Activated CD8-positive, alpha-beta memory T cell treated with anti-CD3 and anti-CD28 coated beads, Interleukin-2, amount 50 U/mL, for 48 hours (primary cell): Measurements from ENCODE around the gene USF2.

Experiments
- DNase-seq: peaks from one replicate; pipeline ENCODE4 v3.0.0-alpha.2; 2020

USF2 gene

GRCh38 chr19:35302446-35302845 lies 33.7 kb downstream of the USF2 start:
- DNase-seq = no peak

- no peak for DNase-seq
Observed at GRCh38 chr19:35303357-35303915, 34.7 kb downstream of the USF2 start.

- no peak for DNase-seq
Observed at GRCh38 chr19:35304036-35304435, 35.3 kb downstream of the USF2 start.

- DNase-seq = no peak
Observed at GRCh38 chr19:35305181-35305580, 36.4 kb downstream of the USF2 start.

GRCh38 chr19:35306473-35307246 lies 37.9 kb downstream of the USF2 start:
- no peak for DNase-seq

GRCh38 chr19:35307931-35308330 lies 39.2 kb downstream of the USF2 start:
- no peak for DNase-seq

- no peak for DNase-seq
Observed at GRCh38 chr19:35308910-35309309, 40.1 kb downstream of the USF2 start.

GRCh38 chr19:35309481-35310279 lies 40.9 kb downstream of the USF2 start:
- DNase-seq = no peak

GRCh38 chr19:35310331-35310730 lies 41.6 kb downstream of the USF2 start:
- no peak for DNase-seq

- DNase-seq = no peak
Observed at GRCh38 chr19:35310811-35311465, 42.2 kb downstream of the USF2 start.

GRCh38 chr19:35311901-35312665 lies 43.3 kb downstream of the USF2 start:
- no peak for DNase-seq

- no peak for DNase-seq
Observed at GRCh38 chr19:35313587-35313986, 44.8 kb downstream of the USF2 start.

- no peak for DNase-seq
Observed at GRCh38 chr19:35314031-35314430, 45.3 kb downstream of the USF2 start.

GRCh38 chr19:35314858-35315470 lies 46.2 kb downstream of the USF2 start:
- no peak for DNase-seq

GRCh38 chr19:35315883-35316282 lies 47.1 kb downstream of the USF2 start:
- DNase-seq = no peak

GRCh38 chr19:35316560-35316959 lies 47.8 kb downstream of the USF2 start:
- no peak for DNase-seq

- DNase-seq = no peak
Observed at GRCh38 chr19:35317464-35318043, 48.8 kb downstream of the USF2 start.

GRCh38 chr19:35318679-35319448 lies 50.1 kb downstream of the USF2 start:
- DNase-seq = no peak

GRCh38 chr19:35320065-35320713 lies 51.4 kb downstream of the USF2 start:
- no peak for DNase-seq

- DNase-seq = no peak
Observed at GRCh38 chr19:35321291-35321690, 52.5 kb downstream of the USF2 start.
